ENCODE measurements around the gene UNC45B. TPM values are rescaled to one million over a fixed set of nuclear protein-coding genes. Genes with fewer than 3 reads are reported as not detected.

UNC45B gene
- total and polyA plus RNA-seq, 2 of the 4 experiments (the other 2 are of a cell fraction), result not detected

- intact Hi-C loops (cut with micrococcal nuclease), result loop anchor here (10.0 kb wide), 1 partner anchor 102 kb away; no protein-coding TSS in a partner anchor
- in situ Hi-C loops (cut with MboI; ENCODE audit: low sequenced_read_pairs), result no loop called here
- ChIA-PET POLR2A (ENCODE audit: unreplicated experiment) (no interaction called here), CTCF (no interaction called here)
- Histone ChIP-seq H4K20me1 (ENCODE audit: insufficient read depth, low read length) (no peaks in the 10 kb centered on the region), H3K4me3 (ENCODE audit: insufficient read depth, low read depth, low read length) (no peak overlapping the region), H3K36me3 (ENCODE audit: control insufficient read depth, insufficient read depth, low read length) (no peaks in the 10 kb centered on the region), H2BK5ac (ENCODE audit: low read depth, low read length, poor library complexity, severe bottlenecking) (no peak overlapping the region), H3K18ac (ENCODE audit: low read depth, low read length) (no peak overlapping the region), H3K9ac (ENCODE audit: low read depth, low read length) (no peak overlapping the region), H2BK20ac (ENCODE audit: low read depth, low read length) (no peak overlapping the region), H2BK15ac (ENCODE audit: low read depth, low read length) (no peak overlapping the region), H3K4ac (ENCODE audit: low read depth, low read length) (no peak overlapping the region), H2AFZ (replicated peaks; ENCODE audit: low read length, poor library complexity) (no peak overlapping the region), H3K4me2 (ENCODE audit: low read depth, low read length) (no peak overlapping the region), H3K79me1 (ENCODE audit: low read depth in 1 of 2, low read length in 2 of 2) (no peaks in the 10 kb centered on the region), H3K27me3 (ENCODE audit: control insufficient read depth, insufficient read depth, low read length) (no peaks in the 10 kb centered on the region; the same call in 1 of the 2 replicates), H2AK5ac (ENCODE audit: low read depth, low read length) (no peak overlapping the region), H4K5ac (ENCODE audit: low read depth, low read length) (no peak overlapping the region), H3K9me1 (ENCODE audit: insufficient read depth, low read length) (no peaks in the 10 kb centered on the region), H4K8ac (ENCODE audit: low read depth in 2 of 2, low read length in 2 of 2) (no peak overlapping the region), H3K23ac (ENCODE audit: low read depth, low read length) (no peak overlapping the region), H3K14ac (replicated peaks; ENCODE audit: low read depth, low read length) (no peak overlapping the region), H3K56ac (ENCODE audit: extremely low read depth, insufficient read depth, low read length) (no peak overlapping the region), H3K9me3 (ENCODE audit: control insufficient read depth, insufficient read depth, low read length) (0 out of 2 replicates have a peak, but pooled peaks cover 1% of the 10 kb centered on the region), H2BK120ac (ENCODE audit: low read depth, low read length) (no peak overlapping the region), H3K4me1 (ENCODE audit: control insufficient read depth, insufficient read depth, low read length) (no peaks in the 10 kb centered on the region), H2AK9ac (replicated peaks; ENCODE audit: low read depth, low read length, poor library complexity) (no peak overlapping the region), H3K27ac (ENCODE audit: insufficient read depth, low read length) (no peak overlapping the region), H4K91ac (ENCODE audit: insufficient read depth, low read depth, low read length) (no peak overlapping the region)
- dilution Hi-C loops (cut with HindIII; ENCODE audit: low sequenced_read_pairs, unreplicated experiment), result loop anchor here (25.0 kb wide), 1 partner anchor 345 kb away; the partner anchor contains the start of gene SLFN12L
- ATAC-seq (ENCODE audit: low read depth) (no peak), DNase-seq (no peak)
- TF ChIP-seq CTCF (conservative IDR thresholded peaks at IDR 0.05; ENCODE audit: low read depth, low read length), result no peak
- TF ChIP-seq MAFK (IDR thresholded peaks at IDR 0.05; ENCODE audit: low read depth, low read length), result no peak
- no peak for TF ChIP-seq RCOR1 (IDR thresholded peaks at IDR 0.05; ENCODE audit: insufficient replicate concordance, low read length)
- TF ChIP-seq CEBPB (IDR thresholded peaks at IDR 0.05; ENCODE audit: low read depth, low read length), result no peak
- no peak for TF ChIP-seq NFE2L2 (IDR thresholded peaks at IDR 0.05; ENCODE audit: low read depth, low read length)
- TF ChIP-seq MAZ (IDR thresholded peaks at IDR 0.05; ENCODE audit: borderline replicate concordance, low read depth, low read length), result no peak
- TF ChIP-seq POLR2A (IDR thresholded peaks at IDR 0.05; ENCODE audit: low read depth, low read length), result no peak
- TF ChIP-seq SMC3 (IDR thresholded peaks at IDR 0.05; ENCODE audit: low read depth, low read length), result no peak
- no peak for TF ChIP-seq RAD21 (IDR thresholded peaks at IDR 0.05; ENCODE audit: low read length)
- no peak for TF ChIP-seq RFX5 (IDR thresholded peaks at IDR 0.05; ENCODE audit: low read depth, low read length)
- TF ChIP-seq CHD1 (IDR thresholded peaks at IDR 0.05; ENCODE audit: low read depth, low read length), result no peak
- TF ChIP-seq ELK1 (IDR thresholded peaks at IDR 0.05; ENCODE audit: borderline replicate concordance, low read depth, low read length), result no peak
- no TSS peak for BruUV-seq (replicated peaks)
- WGBS, 2 experiments (ENCODE audit: extremely low coverage in 2 of 2, insufficient read length in 1 of 2), result 29% methylated on average over 1 of the region's 8 CpGs; no CpG with 5 or more reads in 1 of the 2 experiments
These were observed 45.1 kb downstream of the UNC45B start for GRCh38 chr17:35192708-35193107.

All from IMR-90 (cell line).